ENCODE measurements around the gene PGRMC2.

Gene PGRMC2, protein sequence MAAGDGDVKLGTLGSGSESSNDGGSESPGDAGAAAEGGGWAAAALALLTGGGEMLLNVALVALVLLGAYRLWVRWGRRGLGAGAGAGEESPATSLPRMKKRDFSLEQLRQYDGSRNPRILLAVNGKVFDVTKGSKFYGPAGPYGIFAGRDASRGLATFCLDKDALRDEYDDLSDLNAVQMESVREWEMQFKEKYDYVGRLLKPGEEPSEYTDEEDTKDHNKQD

DNA sequence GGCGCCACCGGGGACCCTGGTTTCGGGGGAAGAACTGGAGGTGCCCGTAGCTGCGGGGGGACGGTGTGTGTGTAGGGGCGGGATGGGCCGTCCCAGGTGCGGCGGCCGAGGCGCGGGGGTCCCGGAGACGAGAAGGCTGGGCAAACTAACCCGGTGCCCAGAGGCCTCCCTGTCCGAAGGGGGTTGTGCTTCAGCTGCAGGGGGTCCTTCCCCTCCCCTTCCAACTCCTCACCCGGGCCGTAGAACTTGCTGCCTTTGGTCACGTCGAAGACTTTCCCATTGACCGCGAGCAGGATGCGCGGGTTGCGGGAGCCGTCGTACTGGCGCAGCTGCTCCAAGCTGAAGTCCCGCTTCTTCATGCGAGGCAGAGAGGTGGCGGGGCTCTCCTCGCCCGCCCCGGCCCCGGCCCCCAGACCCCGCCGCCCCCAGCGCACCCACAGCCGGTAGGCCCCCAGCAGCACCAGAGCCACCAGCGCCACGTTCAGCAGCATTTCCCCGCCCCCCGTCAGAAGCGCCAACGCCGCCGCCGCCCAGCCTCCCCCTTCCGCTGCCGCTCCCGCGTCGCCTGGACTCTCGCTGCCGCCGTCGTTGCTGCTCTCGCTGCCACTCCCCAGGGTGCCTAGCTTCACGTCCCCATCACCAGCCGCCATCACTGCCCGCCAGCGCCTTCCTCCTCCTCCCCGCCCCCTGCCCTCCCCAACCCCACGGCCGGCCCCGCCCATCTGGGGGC lies at the start of gene PGRMC2:
Gene PGRMC2, minus strand, starts transcription at position 673 of the 730 bp plus-strand sequence. Its CDS starts 23 bp downstream, at position 650.
- Histone ChIP-seq H3K27me3 (ENCODE audit: low read depth, low read length) (no peaks in the 10 kb centered on the region), H2AFZ (ENCODE audit: low read depth, low read length) (peak within 1 kb of the TSS; percentile 86), H3K79me2 (ENCODE audit: low read length) (peaks cover 62% of the 10 kb centered on the region), H3K4me1 (ENCODE audit: low read length) (peaks cover 15% of the 10 kb centered on the region), H3K36me3 (replicated peaks; ENCODE audit: low read depth, low read length) (peaks cover 20% of the 10 kb centered on the region), H3K9ac (ENCODE audit: low read length) (peak within 1 kb of the TSS; percentile 91), H3K4me3 (ENCODE audit: low read length) (peak within 1 kb of the TSS; percentile 87), H3K9me3 (ENCODE audit: insufficient read depth, low read length) (no peaks in the 10 kb centered on the region), H4K20me1 (ENCODE audit: insufficient read depth, low read length) (peaks cover 26% of the 10 kb centered on the region), H3K27ac (ENCODE audit: low read length) (peak within 1 kb of the TSS; percentile 82), H3K4me2 (ENCODE audit: low read length) (peak within 1 kb of the TSS; percentile 98)
- no peak for TF ChIP-seq EZH2phosphoT487 (IDR thresholded peaks at IDR 0.05; ENCODE audit: low read depth)
- TF ChIP-seq, protein P1, sequence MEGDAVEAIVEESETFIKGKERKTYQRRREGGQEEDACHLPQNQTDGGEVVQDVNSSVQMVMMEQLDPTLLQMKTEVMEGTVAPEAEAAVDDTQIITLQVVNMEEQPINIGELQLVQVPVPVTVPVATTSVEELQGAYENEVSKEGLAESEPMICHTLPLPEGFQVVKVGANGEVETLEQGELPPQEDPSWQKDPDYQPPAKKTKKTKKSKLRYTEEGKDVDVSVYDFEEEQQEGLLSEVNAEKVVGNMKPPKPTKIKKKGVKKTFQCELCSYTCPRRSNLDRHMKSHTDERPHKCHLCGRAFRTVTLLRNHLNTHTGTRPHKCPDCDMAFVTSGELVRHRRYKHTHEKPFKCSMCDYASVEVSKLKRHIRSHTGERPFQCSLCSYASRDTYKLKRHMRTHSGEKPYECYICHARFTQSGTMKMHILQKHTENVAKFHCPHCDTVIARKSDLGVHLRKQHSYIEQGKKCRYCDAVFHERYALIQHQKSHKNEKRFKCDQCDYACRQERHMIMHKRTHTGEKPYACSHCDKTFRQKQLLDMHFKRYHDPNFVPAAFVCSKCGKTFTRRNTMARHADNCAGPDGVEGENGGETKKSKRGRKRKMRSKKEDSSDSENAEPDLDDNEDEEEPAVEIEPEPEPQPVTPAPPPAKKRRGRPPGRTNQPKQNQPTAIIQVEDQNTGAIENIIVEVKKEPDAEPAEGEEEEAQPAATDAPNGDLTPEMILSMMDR (IDR thresholded peaks at IDR 0.05; ENCODE audit: low read depth, low read length) = no peak

DNA sequence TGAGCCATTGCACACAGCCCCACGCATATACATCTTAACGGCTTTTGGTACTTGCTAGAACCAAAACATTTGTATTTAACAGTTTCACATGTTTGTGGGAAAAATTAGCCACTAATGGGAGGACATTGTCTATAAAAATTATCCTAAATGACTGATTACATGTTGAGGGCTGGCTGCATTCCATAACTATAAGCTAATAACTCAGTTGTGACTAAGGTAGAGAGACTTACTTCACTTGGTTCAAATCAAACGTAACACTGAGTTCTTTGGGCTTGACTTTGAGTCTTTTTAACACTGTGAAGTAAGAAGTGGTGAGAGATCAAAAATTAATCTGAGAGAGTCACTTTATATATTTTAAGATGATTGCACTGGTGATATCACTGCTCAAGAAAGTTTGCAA lies 47.9 kb upstream of the PGRMC2 start:
- Histone ChIP-seq H4K20me1 (ENCODE audit: insufficient read depth, low read length) (no peaks in the 10 kb centered on the region), H3K79me2 (ENCODE audit: low read length) (no peaks in the 10 kb centered on the region), H3K27me3 (ENCODE audit: low read depth, low read length) (no peaks in the 10 kb centered on the region), H2AFZ (ENCODE audit: low read depth, low read length) (no peak overlapping the region), H3K9ac (ENCODE audit: low read length) (no peak overlapping the region), H3K4me3 (ENCODE audit: low read length) (no peak overlapping the region), H3K9me3 (ENCODE audit: insufficient read depth, low read length) (no peaks in the 10 kb centered on the region), H3K4me1 (ENCODE audit: low read length) (no peaks in the 10 kb centered on the region), H3K4me2 (ENCODE audit: low read length) (no peak overlapping the region), H3K36me3 (replicated peaks; ENCODE audit: low read depth, low read length) (no peaks in the 10 kb centered on the region), H3K27ac (ENCODE audit: low read length) (no peak overlapping the region)
- TF ChIP-seq, protein P1 (IDR thresholded peaks at IDR 0.05; ENCODE audit: low read depth, low read length) = no peak
- no peak for TF ChIP-seq EZH2phosphoT487 (IDR thresholded peaks at IDR 0.05; ENCODE audit: low read depth)

DNA sequence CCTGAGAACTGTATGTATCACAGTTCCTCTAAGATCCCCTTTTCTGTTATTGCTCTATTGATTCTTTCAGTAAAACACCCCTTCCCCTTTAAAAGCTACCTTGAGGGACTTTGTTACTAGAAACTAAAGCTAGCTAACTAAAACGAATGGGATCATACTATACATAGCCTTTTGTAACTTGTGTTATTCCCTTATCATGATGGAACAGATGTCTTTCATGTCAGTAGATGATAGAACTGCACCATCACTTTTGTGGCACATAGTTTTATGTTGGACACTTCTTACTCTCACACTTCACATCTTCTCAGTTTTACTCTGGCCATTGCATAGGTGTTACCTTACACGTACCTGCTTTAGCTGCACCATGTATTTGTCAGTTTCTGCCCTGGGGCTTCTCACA lies 46.6 kb upstream of the PGRMC2 start:
- Histone ChIP-seq H3K4me1 (ENCODE audit: low read length) (no peaks in the 10 kb centered on the region), H3K27me3 (ENCODE audit: low read depth, low read length) (no peaks in the 10 kb centered on the region), H3K36me3 (replicated peaks; ENCODE audit: low read depth, low read length) (no peaks in the 10 kb centered on the region), H3K4me3 (ENCODE audit: low read length) (no peak overlapping the region), H3K4me2 (ENCODE audit: low read length) (no peak overlapping the region), H3K9me3 (ENCODE audit: insufficient read depth, low read length) (no peaks in the 10 kb centered on the region), H3K9ac (ENCODE audit: low read length) (no peak overlapping the region), H3K79me2 (ENCODE audit: low read length) (no peaks in the 10 kb centered on the region), H4K20me1 (ENCODE audit: insufficient read depth, low read length) (no peaks in the 10 kb centered on the region), H2AFZ (ENCODE audit: low read depth, low read length) (no peak overlapping the region), H3K27ac (ENCODE audit: low read length) (no peak overlapping the region)
- TF ChIP-seq, protein P1 (IDR thresholded peaks at IDR 0.05; ENCODE audit: low read depth, low read length) = no peak
- no peak for TF ChIP-seq EZH2phosphoT487 (IDR thresholded peaks at IDR 0.05; ENCODE audit: low read depth)

DNA sequence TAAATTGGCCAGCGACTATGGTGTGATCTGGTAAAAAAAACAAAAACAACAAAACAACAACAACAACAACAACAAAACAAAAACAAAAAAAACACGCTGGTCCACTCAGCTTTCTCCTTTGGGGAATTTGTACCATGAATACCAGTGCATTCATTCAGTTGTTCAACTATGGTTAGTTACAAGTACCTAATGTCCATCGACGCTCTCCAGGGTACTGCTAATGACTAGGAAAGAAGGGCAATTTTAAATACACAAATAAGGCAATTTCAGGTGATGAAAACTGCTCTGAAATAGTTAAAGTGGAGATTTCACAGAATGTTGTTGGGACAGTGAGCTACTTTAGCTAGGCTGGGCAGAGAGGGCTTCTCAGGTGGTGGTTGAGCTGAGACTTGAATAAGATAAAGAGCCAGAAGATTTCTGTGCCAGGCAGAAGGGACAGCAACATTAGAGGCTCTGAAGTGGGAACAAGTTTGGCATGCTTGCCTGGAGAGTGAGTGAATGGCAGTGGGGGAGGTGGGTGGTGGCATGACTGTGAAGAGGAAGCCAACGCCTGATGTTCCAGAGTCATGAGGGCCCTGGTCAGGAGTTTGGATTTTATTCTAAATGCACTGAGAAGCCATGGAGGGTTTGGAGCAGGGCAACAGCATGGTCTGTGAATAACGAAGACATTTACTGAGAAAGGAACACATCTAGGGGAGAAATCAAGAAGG lies 45.9 kb upstream of the PGRMC2 start:
- no peaks in the 10 kb centered on the region for H3K4me1 ChIP-seq (ENCODE audit: low read length)
- no peaks in the 10 kb centered on the region for H3K9me3 ChIP-seq (ENCODE audit: insufficient read depth, low read length)
- no peak overlapping the region for H3K4me2 ChIP-seq (ENCODE audit: low read length)
- H3K27ac ChIP-seq (ENCODE audit: low read length) = no peak overlapping the region
- H3K79me2 ChIP-seq (ENCODE audit: low read length) = no peaks in the 10 kb centered on the region
- H3K4me3 ChIP-seq (ENCODE audit: low read length) = no peak overlapping the region
- H3K27me3 ChIP-seq (ENCODE audit: low read depth, low read length) = no peaks in the 10 kb centered on the region
- H3K36me3 ChIP-seq (replicated peaks; ENCODE audit: low read depth, low read length) = no peaks in the 10 kb centered on the region
- TF ChIP-seq, protein P1 (IDR thresholded peaks at IDR 0.05; ENCODE audit: low read depth, low read length) = no peak
- no peak for TF ChIP-seq EZH2phosphoT487 (IDR thresholded peaks at IDR 0.05; ENCODE audit: low read depth)
- no peaks in the 10 kb centered on the region for H4K20me1 ChIP-seq (ENCODE audit: insufficient read depth, low read length)
- H2AFZ ChIP-seq (ENCODE audit: low read depth, low read length) = no peak overlapping the region
- no peak overlapping the region for H3K9ac ChIP-seq (ENCODE audit: low read length)

Data from OCI-LY3 (cell line).